SK-N-SH (cell line): Measurements from ENCODE around the gene IL6R.
"Not testable (repeated sequence)": the region's sequence is repeated elsewhere in the genome, so short reads cannot be mapped to it uniquely, and the experiment has no call there.

Experiments used
- PBX3 ChIP-seq: IDR thresholded peaks from 2 replicates; pipeline ENCODE4; 2012
- RAD21 ChIP-seq: IDR thresholded peaks from 2 replicates; pipeline ENCODE4 v1.6.1; 2012; ENCODE audit warnings: mild to moderate bottlenecking, low read length
- REST ChIP-seq: IDR thresholded peaks from 2 replicates; pipeline ENCODE4 v1.6.1; 2012; ENCODE audit warnings: mild to moderate bottlenecking, low read depth, low read length, moderate library complexity
- SIN3A ChIP-seq: IDR thresholded peaks from 2 replicates; pipeline ENCODE4 v1.6.1; 2012; ENCODE audit warnings: low read depth, mild to moderate bottlenecking, low read length, moderate library complexity, borderline replicate concordance

GRCh38 chr1:154422049-154422448 is 16.9 kb downstream of the IL6R start:
- not testable (repeated sequence) for TF ChIP-seq RAD21, PBX3, REST, SIN3A
